IMR-90 (cell line): ENCODE results near the gene COL19A1. TPM values are rescaled to one million over a fixed set of nuclear protein-coding genes. Genes with fewer than 3 reads are reported as not detected.

Experiments
- ATAC-seq: fragments of 200-7000 bp; cut with Tn5 transposase; 2 replicates; pipeline ENCODE4 v1.9.1; 2020; ENCODE audit warnings: low read depth, mild to moderate bottlenecking, moderate library complexity
- BruUV-seq: library from RNA; stranded (reverse); fragments of 400-500 nt; replicated peaks from 2 replicates; lab custom pipeline; 2021; lab: Mats Ljungman, UMichigan
- CTCF ChIA-PET: fragments of 300-600 bp; formaldehyde crosslinking; extraction: SDS; loops from one replicate; lab custom pipeline; 2021; ENCODE audit warnings: antibody characterized with exemption; lab: Yijun Ruan, JAX
- POLR2A ChIA-PET: fragments of 300-600 bp; sonication (Branson Sonifier 250); formaldehyde crosslinking; loops from one replicate; lab custom pipeline; 2022; ENCODE audit warnings: antibody characterized with exemption; ENCODE audit not compliant: unreplicated experiment; lab: Charles Lee
- DNase-seq: peaks from one replicate; pipeline ENCODE4 v3.0.0; 2013
- H2AFZ ChIP-seq: replicated peaks from 2 replicates; pipeline ENCODE3; 2013; ENCODE audit warnings: low read length, mild to moderate bottlenecking; ENCODE audit not compliant: poor library complexity
- H2AK5ac ChIP-seq: 2 replicates; pipeline ENCODE4 v1.6.1; 2013; ENCODE audit warnings: low read depth, low read length, inconsistent platforms
- H2AK9ac ChIP-seq: replicated peaks from 2 replicates; pipeline ENCODE3; 2013; ENCODE audit warnings: mild to moderate bottlenecking, low read depth, low read length, moderate library complexity; ENCODE audit not compliant: poor library complexity
- H2BK120ac ChIP-seq: 2 replicates; pipeline ENCODE4 v1.6.1; 2013; ENCODE audit warnings: low read depth, low read length, inconsistent platforms
- H2BK15ac ChIP-seq: 3 replicates; pipeline ENCODE4 v1.6.1; 2013; ENCODE audit warnings: low read depth, low read length, inconsistent platforms
- H2BK20ac ChIP-seq: 2 replicates; pipeline ENCODE4 v1.6.1; 2013; ENCODE audit warnings: low read depth, mild to moderate bottlenecking, inconsistent platforms, low read length, moderate library complexity
- H2BK5ac ChIP-seq: 2 replicates; pipeline ENCODE4 v1.6.1; 2013; ENCODE audit warnings: mild to moderate bottlenecking, low read depth, low read length, inconsistent platforms; ENCODE audit not compliant: poor library complexity, severe bottlenecking
- H3K14ac ChIP-seq: replicated peaks from 2 replicates; pipeline ENCODE4 v1.6.1; 2013; ENCODE audit warnings: low read depth, low read length, inconsistent platforms
- H3K18ac ChIP-seq: 2 replicates; pipeline ENCODE4 v1.6.1; 2013; ENCODE audit warnings: low read depth, low read length, control low read depth
- H3K23ac ChIP-seq: 2 replicates; pipeline ENCODE4 v1.6.1; 2013; ENCODE audit warnings: low read depth, low read length, inconsistent platforms
- H3K27ac ChIP-seq: 2 replicates; pipeline ENCODE4 v1.5.1; 2013; ENCODE audit warnings: mild to moderate bottlenecking, control low read depth, low read length; ENCODE audit not compliant: insufficient read depth
- H3K27me3 ChIP-seq: 2 replicates; pipeline ENCODE4 v1.6.1; 2013; ENCODE audit warnings: low read length; ENCODE audit not compliant: control insufficient read depth, insufficient read depth
- H3K36me3 ChIP-seq: 2 replicates; pipeline ENCODE4 v1.6.1; 2013; ENCODE audit warnings: low read length, mixed read lengths; ENCODE audit not compliant: control insufficient read depth, insufficient read depth
- H3K4ac ChIP-seq: 2 replicates; pipeline ENCODE4 v1.6.1; 2013; ENCODE audit warnings: low read depth, low read length, inconsistent platforms
- H3K4me1 ChIP-seq: 2 replicates; pipeline ENCODE4 v1.6.1; 2013; ENCODE audit warnings: low read length, mixed read lengths; ENCODE audit not compliant: control insufficient read depth, insufficient read depth
- H3K4me2 ChIP-seq: 2 replicates; pipeline ENCODE4 v1.6.1; 2013; ENCODE audit warnings: low read depth, mild to moderate bottlenecking, control low read depth, low read length, moderate library complexity
- H3K4me3 ChIP-seq: 2 replicates; pipeline ENCODE4 v1.5.1; 2013; ENCODE audit warnings: low read depth, mild to moderate bottlenecking, control low read depth, low read length, moderate library complexity; ENCODE audit not compliant: insufficient read depth
- H3K56ac ChIP-seq: 2 replicates; pipeline ENCODE4 v1.6.1; 2013; ENCODE audit warnings: low read length, inconsistent platforms; ENCODE audit not compliant: insufficient read depth; ENCODE audit errors: extremely low read depth
- H3K79me1 ChIP-seq, 2 experiments: 2 replicates each; pipeline ENCODE4 v1.6.1; 2013; ENCODE audit warnings: low read length in 2 of 2, inconsistent platforms in 1 of 2, low read depth in 1 of 2
- H3K9ac ChIP-seq: 2 replicates; pipeline ENCODE4 v1.6.1; 2013; ENCODE audit warnings: low read depth, low read length, control low read depth
- H3K9me1 ChIP-seq: 2 replicates; pipeline ENCODE4 v1.6.1; 2013; ENCODE audit warnings: low read length, inconsistent platforms; ENCODE audit not compliant: insufficient read depth
- H3K9me3 ChIP-seq: 2 replicates; pipeline ENCODE4 v1.6.1; 2013; ENCODE audit warnings: low read length; ENCODE audit not compliant: control insufficient read depth, insufficient read depth
- H4K20me1 ChIP-seq: 2 replicates; pipeline ENCODE4 v1.6.1; 2013; ENCODE audit warnings: low read length, inconsistent platforms; ENCODE audit not compliant: insufficient read depth
- H4K5ac ChIP-seq: 2 replicates; pipeline ENCODE4 v1.6.1; 2013; ENCODE audit warnings: mild to moderate bottlenecking, low read depth, low read length, control low read depth
- H4K8ac ChIP-seq, 2 experiments: 2 replicates each; pipeline ENCODE4 v1.6.1; 2013; ENCODE audit warnings: low read depth in 2 of 2, low read length in 2 of 2, control low read depth in 1 of 2, inconsistent platforms in 1 of 2
- H4K91ac ChIP-seq: 2 replicates; pipeline ENCODE4 v1.6.1; 2013; ENCODE audit warnings: low read depth, low read length, inconsistent platforms; ENCODE audit not compliant: insufficient read depth
- BHLHE40 ChIP-seq: fragments of 150-350 bp; IDR thresholded peaks from 2 replicates; pipeline ENCODE4 v1.6.1; 2016; ENCODE audit warnings: mild to moderate bottlenecking, low read depth, low read length
- CEBPB ChIP-seq: IDR thresholded peaks from 2 replicates; pipeline ENCODE4 v1.6.1; 2012; ENCODE audit warnings: low read depth, low read length, improper control_type of control experiment
- CHD1 ChIP-seq: IDR thresholded peaks from 2 replicates; pipeline ENCODE4 v1.6.1; 2012; ENCODE audit warnings: low read depth, low read length, improper control_type of control experiment
- ELK1 ChIP-seq: fragments of 150-350 bp; IDR thresholded peaks from 2 replicates; pipeline ENCODE4 v1.6.1; 2016; ENCODE audit warnings: low read depth, mild to moderate bottlenecking, low read length, moderate library complexity, borderline replicate concordance
- FOS ChIP-seq: fragments of 150-350 bp; IDR thresholded peaks from 2 replicates; pipeline ENCODE4 v1.6.1; 2016; ENCODE audit warnings: low read depth, low read length
- MAFK ChIP-seq: IDR thresholded peaks from 2 replicates; pipeline ENCODE4 v1.6.1; 2012; ENCODE audit warnings: low read depth, low read length, improper control_type of control experiment
- MAZ ChIP-seq: IDR thresholded peaks from 2 replicates; pipeline ENCODE4 v1.6.1; 2012; ENCODE audit warnings: low read depth, mild to moderate bottlenecking, low read length, improper control_type of control experiment, moderate library complexity, borderline replicate concordance
- MXI1 ChIP-seq: IDR thresholded peaks from 2 replicates; pipeline ENCODE4 v1.6.1; 2012; ENCODE audit warnings: low read depth, mild to moderate bottlenecking, low read length, moderate library complexity, borderline replicate concordance
- POLR2A ChIP-seq: IDR thresholded peaks from 2 replicates; pipeline ENCODE4 v1.6.1; 2012; ENCODE audit warnings: mild to moderate bottlenecking, low read depth, low read length
- RAD21 ChIP-seq: IDR thresholded peaks from 2 replicates; pipeline ENCODE4 v1.6.1; 2012; ENCODE audit warnings: low read length, improper control_type of control experiment
- RCOR1 ChIP-seq: IDR thresholded peaks from 2 replicates; pipeline ENCODE4 v1.6.1; 2012; ENCODE audit warnings: mild to moderate bottlenecking, low read length, improper control_type of control experiment; ENCODE audit not compliant: insufficient replicate concordance
- RFX5 ChIP-seq: IDR thresholded peaks from 2 replicates; pipeline ENCODE4 v1.8.0; 2012; ENCODE audit warnings: low read depth, mild to moderate bottlenecking, low read length, moderate library complexity
- SMC3 ChIP-seq: fragments of 150-350 bp; IDR thresholded peaks from 2 replicates; pipeline ENCODE4 v1.6.1; 2016; ENCODE audit warnings: low read depth, mild to moderate bottlenecking, antibody characterized with exemption, low read length, moderate library complexity
- USF2 ChIP-seq: fragments of 150-350 bp; IDR thresholded peaks from 2 replicates; pipeline ENCODE4 v1.6.1; 2017; ENCODE audit warnings: mild to moderate bottlenecking, antibody characterized with exemption, low read length, low read depth
- WGBS, 2 experiments: methylation state at CpG; one replicate each; pipeline versions ENCODE4 v1.1.5 to v1.1.7; 2013; ENCODE audit warnings: missing lambda C conversion rate in 2 of 2; ENCODE audit not compliant: insufficient read length in 1 of 2; ENCODE audit errors: extremely low coverage in 2 of 2; 5-methylcytosine and 5-hydroxymethylcytosine counted together
- dilution Hi-C: fragments of 300-500 bp; cut with HindIII; formaldehyde crosslinking; loops from one replicate; pipeline ENCODE4 v1.14.3; 2018; ENCODE audit warnings: low sequenced_read_pairs; ENCODE audit not compliant: unreplicated experiment
- in situ Hi-C: fragments of 300-500 bp; cut with MboI; formaldehyde crosslinking; loops from 3 replicates; pipeline ENCODE4 v1.14.3; 2019; ENCODE audit warnings: low sequenced_read_pairs, inconsistent platforms, mixed read lengths
- intact Hi-C: fragments of 100-400 bp; cut with micrococcal nuclease; formaldehyde crosslinking; loops from 2 replicates; pipeline ENCODE4 v1.10.0; 2022
- polyA plus RNA-seq, 3 experiments: library from polyadenylated mRNA; depleted of rRNA; stranded (reverse); fragments of >200 nt; gene quantifications; 2 replicates each; pipeline ENCODE4 v1.2.3, GENCODE V29; 2012; ENCODE audit warnings: low replicate concordance in 1 of 3
- total RNA-seq: library from RNA; depleted of rRNA; stranded (reverse); fragments of >200 nt; gene quantifications from 2 replicates; pipeline ENCODE4 v1.2.3, GENCODE V29; 2012
- TF ChIP-seq, protein P1 (sequence below): conservative IDR thresholded peaks from 2 replicates; pipeline ENCODE4 v1.5.1; 2012; ENCODE audit warnings: mild to moderate bottlenecking, low read depth, low read length, improper control_type of control experiment

COL19A1 gene
- total and polyA plus RNA-seq, 2 of the 4 experiments (the other 2 are of a cell fraction): under 0.01 TPM; not detected in 1

DNA sequence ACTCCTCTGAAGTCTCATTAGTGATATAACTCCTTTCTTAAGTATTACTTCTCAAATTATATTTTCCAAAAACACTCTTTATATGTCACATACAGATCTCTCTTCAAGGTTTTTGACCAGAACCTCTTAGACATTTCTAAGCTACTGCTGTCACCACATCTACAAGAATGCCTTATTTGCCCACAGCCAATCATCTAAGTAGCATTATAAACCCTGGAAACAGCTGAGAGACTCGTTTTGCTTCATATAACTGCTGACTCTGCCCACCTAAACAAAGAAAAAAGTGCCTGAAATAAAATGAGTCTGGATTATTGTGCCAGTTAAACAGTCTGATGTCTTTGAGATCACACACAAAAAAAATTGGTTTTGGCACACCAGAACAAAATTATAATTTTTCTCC is 270.6 kb downstream of the COL19A1 start:
- no peak overlapping the region for H4K5ac ChIP-seq
- no peak overlapping the region for H2AFZ ChIP-seq
- no peak overlapping the region for H2BK20ac ChIP-seq
- H3K9me1 ChIP-seq: no peaks in the 10 kb centered on the region
- no peak overlapping the region for H3K14ac ChIP-seq
- ATAC-seq (no peak), DNase-seq (no peak)
- H3K4me2 ChIP-seq: no peak overlapping the region
- H4K20me1 ChIP-seq: no peaks in the 10 kb centered on the region
- no peaks in the 10 kb centered on the region for H3K4me1 ChIP-seq
- no peaks in the 10 kb centered on the region for H3K9me3 ChIP-seq
- H3K27ac ChIP-seq: no peak overlapping the region
- no peak overlapping the region for H2AK9ac ChIP-seq
- ChIA-PET POLR2A (no interaction called here), CTCF (no interaction called here)
- no peak overlapping the region for H2BK120ac ChIP-seq
- H3K23ac ChIP-seq: no peak overlapping the region
- H2BK15ac ChIP-seq: no peak overlapping the region
- H3K18ac ChIP-seq: no peak overlapping the region
- no TSS peak for BruUV-seq
- TF ChIP-seq RAD21: no peak
- no peak for TF ChIP-seq CHD1
- TF ChIP-seq RFX5: no peak
- TF ChIP-seq, protein P1, sequence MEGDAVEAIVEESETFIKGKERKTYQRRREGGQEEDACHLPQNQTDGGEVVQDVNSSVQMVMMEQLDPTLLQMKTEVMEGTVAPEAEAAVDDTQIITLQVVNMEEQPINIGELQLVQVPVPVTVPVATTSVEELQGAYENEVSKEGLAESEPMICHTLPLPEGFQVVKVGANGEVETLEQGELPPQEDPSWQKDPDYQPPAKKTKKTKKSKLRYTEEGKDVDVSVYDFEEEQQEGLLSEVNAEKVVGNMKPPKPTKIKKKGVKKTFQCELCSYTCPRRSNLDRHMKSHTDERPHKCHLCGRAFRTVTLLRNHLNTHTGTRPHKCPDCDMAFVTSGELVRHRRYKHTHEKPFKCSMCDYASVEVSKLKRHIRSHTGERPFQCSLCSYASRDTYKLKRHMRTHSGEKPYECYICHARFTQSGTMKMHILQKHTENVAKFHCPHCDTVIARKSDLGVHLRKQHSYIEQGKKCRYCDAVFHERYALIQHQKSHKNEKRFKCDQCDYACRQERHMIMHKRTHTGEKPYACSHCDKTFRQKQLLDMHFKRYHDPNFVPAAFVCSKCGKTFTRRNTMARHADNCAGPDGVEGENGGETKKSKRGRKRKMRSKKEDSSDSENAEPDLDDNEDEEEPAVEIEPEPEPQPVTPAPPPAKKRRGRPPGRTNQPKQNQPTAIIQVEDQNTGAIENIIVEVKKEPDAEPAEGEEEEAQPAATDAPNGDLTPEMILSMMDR: no peak
- TF ChIP-seq USF2: no peak
- no peak for TF ChIP-seq CEBPB
- TF ChIP-seq MAZ: no peak
- no peak for TF ChIP-seq FOS
- TF ChIP-seq MAFK: no peak
- TF ChIP-seq ELK1: no peak
- no peak for TF ChIP-seq SMC3
- no peak for TF ChIP-seq RCOR1
- no peak for TF ChIP-seq MXI1
- TF ChIP-seq BHLHE40: no peak
- no peak for TF ChIP-seq POLR2A
- no peak overlapping the region for H4K8ac ChIP-seq
- no peak overlapping the region for H3K4me3 ChIP-seq
- H4K91ac ChIP-seq: no peak overlapping the region
- H3K56ac ChIP-seq: no peak overlapping the region
- H2AK5ac ChIP-seq: no peak overlapping the region
- in situ Hi-C loops: no loop called here
- no peak overlapping the region for H2BK5ac ChIP-seq
- no peak overlapping the region for H3K9ac ChIP-seq
- no peaks in the 10 kb centered on the region for H3K79me1 ChIP-seq
- no peak overlapping the region for H3K4ac ChIP-seq
- H3K36me3 ChIP-seq: no peaks in the 10 kb centered on the region
- no peaks in the 10 kb centered on the region for H3K27me3 ChIP-seq
- intact Hi-C loops: no loop called here
- dilution Hi-C loops: no loop called here
- no CpG with 5 or more reads among the region's 1 CpG for WGBS, 2 experiments
